Muscle layer of duodenum (tissue), 2 donors: ENCODE measurements around the gene NFS1.

Source experiments
- H3K27ac ChIP-seq: one replicate; pipeline ENCODE4 v1.7.0; 2013; ENCODE audit warnings: mild to moderate bottlenecking, low read length
- H3K27me3 ChIP-seq: one replicate; pipeline ENCODE4 v1.7.0; 2013; ENCODE audit warnings: low read depth, mild to moderate bottlenecking, control low read depth, low read length
- H3K36me3 ChIP-seq, 2 donors: one replicate each; pipeline ENCODE4 v1.7.0; 2013; ENCODE audit warnings: low read length in 2 of 2, control low read depth in 1 of 2, mild to moderate bottlenecking in 1 of 2; ENCODE audit not compliant: insufficient read depth in 2 of 2, control insufficient read depth in 1 of 2
- H3K4me1 ChIP-seq, 2 donors: one replicate each; pipeline ENCODE4 v1.7.0; 2013; ENCODE audit warnings: low read length in 2 of 2, mild to moderate bottlenecking in 2 of 2, control low read depth in 1 of 2, moderate library complexity in 1 of 2; ENCODE audit not compliant: insufficient read depth in 2 of 2, control insufficient read depth in 1 of 2
- H3K4me3 ChIP-seq, 2 donors: one replicate each; pipeline ENCODE4 v1.7.0; 2013; ENCODE audit warnings: low read length in 2 of 2, low read depth in 1 of 2, mild to moderate bottlenecking in 1 of 2
- H3K9me3 ChIP-seq, 2 donors: one replicate each; pipeline ENCODE4 v1.7.0; 2013; ENCODE audit warnings: low read length in 2 of 2, control low read depth in 1 of 2, mild to moderate bottlenecking in 1 of 2; ENCODE audit not compliant: control insufficient read depth in 1 of 2
- donor health status: healthy.

NFS1 gene

GRCh38 chr20:35704514-35705261, 5.5 kb upstream of the NFS1 start:
- H3K27ac ChIP-seq = no peak overlapping the region
- peaks cover 45 to 59% of the 10 kb centered on the region in 2 donors for H3K36me3 ChIP-seq
- no peaks in the 10 kb centered on the region for H3K27me3 ChIP-seq
- peaks cover 6 to 14% of the 10 kb centered on the region in 2 donors for H3K4me1 ChIP-seq
- H3K4me3 ChIP-seq = no peak overlapping the region
- H3K9me3 ChIP-seq = no peaks in the 10 kb centered on the region

GRCh38 chr20:35702824-35703695, 3.9 kb upstream of the NFS1 start:
- H3K4me3 ChIP-seq = no peak overlapping the region
- H3K27me3 ChIP-seq = no peaks in the 10 kb centered on the region
- H3K9me3 ChIP-seq = no peaks in the 10 kb centered on the region
- H3K4me1 ChIP-seq = peaks cover 8 to 14% of the 10 kb centered on the region in 2 donors
- H3K36me3 ChIP-seq = peaks cover 29 to 55% of the 10 kb centered on the region in 2 donors
- H3K27ac ChIP-seq = no peak overlapping the region

GRCh38 chr20:35702051-35702823, 3.1 kb upstream of the NFS1 start:
- Histone ChIP-seq H3K27ac (no peak overlapping the region), H3K4me1 (peaks cover 12 to 22% of the 10 kb centered on the region in 2 donors), H3K4me3 (no peak overlapping the region), H3K27me3 (no peaks in the 10 kb centered on the region), H3K36me3 (peaks cover 28 to 50% of the 10 kb centered on the region in 2 donors), H3K9me3 (no peaks in the 10 kb centered on the region)

GRCh38 chr20:35700625-35701148, 1.5 kb upstream of the NFS1 start:
- Histone ChIP-seq H3K9me3 (no peaks in the 10 kb centered on the region), H3K4me1 (peaks cover 12 to 22% of the 10 kb centered on the region in 2 donors), H3K27me3 (no peaks in the 10 kb centered on the region), H3K4me3 (no peak overlapping the region), H3K27ac (no peak overlapping the region), H3K36me3 (peaks cover 19 to 44% of the 10 kb centered on the region in 2 donors)

GRCh38 chr20:35699957-35700624, 939 bp upstream of the NFS1 start:
- Histone ChIP-seq H3K9me3 (no peaks in the 10 kb centered on the region), H3K27me3 (no peaks in the 10 kb centered on the region), H3K36me3 (peaks cover 20 to 46% of the 10 kb centered on the region in 2 donors), H3K27ac (peak overlapping the region; percentile 78), H3K4me1 (peaks cover 12 to 22% of the 10 kb centered on the region in 2 donors), H3K4me3 (peak overlapping the region; percentile 65 to 89)

- H3K36me3 ChIP-seq = peaks cover 12 to 41% of the 10 kb centered on the region in 2 donors
- H3K4me3 ChIP-seq = peak overlapping the region; percentile 65 to 89
- H3K4me1 ChIP-seq = peaks cover 12 to 22% of the 10 kb centered on the region in 2 donors
- no peaks in the 10 kb centered on the region for H3K9me3 ChIP-seq
- H3K27me3 ChIP-seq = no peaks in the 10 kb centered on the region
- H3K27ac ChIP-seq = peak overlapping the region; percentile 10
These were observed 640 bp downstream of the NFS1 start for GRCh38 chr20:35698298-35699126.

- H3K27ac ChIP-seq = no peak overlapping the region
- peaks cover 12 to 22% of the 10 kb centered on the region in 2 donors for H3K4me1 ChIP-seq
- H3K27me3 ChIP-seq = no peaks in the 10 kb centered on the region
- peak overlapping the region; percentile 65 to 89 for H3K4me3 ChIP-seq
- no peaks in the 10 kb centered on the region for H3K9me3 ChIP-seq
- H3K36me3 ChIP-seq = peaks cover 11 to 37% of the 10 kb centered on the region in 2 donors
These were observed 1.4 kb downstream of the NFS1 start for GRCh38 chr20:35697696-35698297.

GRCh38 chr20:35695978-35696377, 3.2 kb downstream of the NFS1 start:
- no peak overlapping the region for H3K4me3 ChIP-seq
- H3K36me3 ChIP-seq = peaks cover 6 to 29% of the 10 kb centered on the region in 2 donors
- H3K4me1 ChIP-seq = peaks cover 12 to 22% of the 10 kb centered on the region in 2 donors
- no peak overlapping the region for H3K27ac ChIP-seq
- H3K9me3 ChIP-seq = no peaks in the 10 kb centered on the region
- H3K27me3 ChIP-seq = no peaks in the 10 kb centered on the region

GRCh38 chr20:35695245-35695749, 3.9 kb downstream of the NFS1 start:
- Histone ChIP-seq H3K4me3 (no peak overlapping the region), H3K36me3 (peaks cover 6 to 33% of the 10 kb centered on the region in 2 donors), H3K9me3 (no peaks in the 10 kb centered on the region), H3K4me1 (peaks cover 9 to 19% of the 10 kb centered on the region in 2 donors), H3K27me3 (no peaks in the 10 kb centered on the region), H3K27ac (no peak overlapping the region)
